HEK293T (cell line): ENCODE measurements around the gene SLC29A1.

Experiments
- CTCF ChIA-PET: fragments of 350-600 bp; formaldehyde crosslinking; extraction: SDS; loops from one replicate; lab custom pipeline; 2021; ENCODE audit warnings: antibody characterized with exemption, inconsistent platforms; lab: Yijun Ruan, JAX
- POLR2A ChIA-PET: fragments of 350-600 bp; formaldehyde crosslinking; extraction: SDS; loops from one replicate; lab custom pipeline; 2020; ENCODE audit warnings: antibody characterized with exemption, inconsistent platforms; lab: Yijun Ruan, JAX
- DNase-seq: peaks from one replicate; pipeline ENCODE4 v3.0.0; 2012; ENCODE audit warnings: mixed read lengths; ENCODE audit errors: extremely low spot score
- ARNT ChIP-seq: fragments of 450-650 bp; IDR thresholded peaks from 2 replicates; pipeline ENCODE4 v1.6.1; 2017; ENCODE audit warnings: mild to moderate bottlenecking
- BHLHE40 ChIP-seq: fragments of 450-650 bp; IDR thresholded peaks from 2 replicates; pipeline ENCODE4 v1.6.1; 2016; ENCODE audit warnings: mild to moderate bottlenecking, moderate library complexity, borderline replicate concordance
- CTBP1 ChIP-seq: fragments of 450-650 bp; IDR thresholded peaks from 2 replicates; pipeline ENCODE4 v1.6.1; 2016; ENCODE audit warnings: borderline replicate concordance
- ELF4 ChIP-seq: fragments of 450-650 bp; IDR thresholded peaks from 2 replicates; pipeline ENCODE4 v1.6.1; 2017; ENCODE audit warnings: antibody characterized with exemption
- FOXA1 ChIP-seq: fragments of 450-650 bp; IDR thresholded peaks from 2 replicates; pipeline ENCODE4 v1.6.1; 2016; ENCODE audit warnings: mild to moderate bottlenecking
- FOXK2 ChIP-seq: fragments of 450-650 bp; IDR thresholded peaks from 2 replicates; pipeline ENCODE4 v1.6.1; 2016; ENCODE audit warnings: mild to moderate bottlenecking
- FOXM1 ChIP-seq: fragments of 450-650 bp; IDR thresholded peaks from 2 replicates; pipeline ENCODE4 v1.6.1; 2017; ENCODE audit warnings: mild to moderate bottlenecking, borderline replicate concordance
- HDGF ChIP-seq: fragments of 450-650 bp; IDR thresholded peaks from 2 replicates; pipeline ENCODE4 v1.6.1; 2017; ENCODE audit warnings: antibody characterized with exemption, borderline replicate concordance
- L3MBTL2 ChIP-seq: fragments of 450-650 bp; conservative IDR thresholded peaks from 2 replicates; pipeline ENCODE4 v1.6.1; 2016; ENCODE audit warnings: mild to moderate bottlenecking
- LEF1 ChIP-seq: fragments of 450-650 bp; IDR thresholded peaks from 2 replicates; pipeline ENCODE4 v1.6.1; 2017; ENCODE audit warnings: mild to moderate bottlenecking, borderline replicate concordance
- NFRKB ChIP-seq: fragments of 450-650 bp; IDR thresholded peaks from 2 replicates; pipeline ENCODE4 v1.6.1; 2016; ENCODE audit warnings: mild to moderate bottlenecking, moderate library complexity
- PKNOX1 ChIP-seq: fragments of 450-650 bp; IDR thresholded peaks from 2 replicates; pipeline ENCODE4 v1.6.1; 2016
- SP1 ChIP-seq: fragments of 450-650 bp; IDR thresholded peaks from 2 replicates; pipeline ENCODE4 v1.6.1; 2017
- SUZ12 ChIP-seq: fragments of 450-650 bp; IDR thresholded peaks from 2 replicates; pipeline ENCODE4 v1.6.1; 2016; ENCODE audit warnings: mild to moderate bottlenecking
- TARDBP ChIP-seq: fragments of 450-650 bp; IDR thresholded peaks from 2 replicates; pipeline ENCODE4 v1.6.1; 2016
- ZNF384 ChIP-seq: fragments of 450-650 bp; IDR thresholded peaks from 2 replicates; pipeline ENCODE4 v1.6.1; 2016

Gene SLC29A1

GRCh38 chr6:44224029-44224964 is 902 bp downstream of the SLC29A1 start:
- DNase-seq: no peak
- CTCF ChIA-PET: interaction anchor here (0.6 to 2.6 kb wide), 7 partner anchors 11 to 55 kb away, joined by 3 to 14 read pairs (median 3); no protein-coding TSS in a partner anchor
- TF ChIP-seq L3MBTL2: 0 out of 2 replicates have a peak, but pooled peaks have one; percentile 0
- no peak for TF ChIP-seq BHLHE40
- TF ChIP-seq HDGF: no peak
- POLR2A ChIA-PET: interaction anchor here (0.7 to 8.0 kb wide), 7 partner anchors 11 to 46 kb away, joined by 3 to 65 read pairs (median 5); partner anchors contain the start of genes HSP90AB1, SLC35B2 and TMEM151B

GRCh38 chr6:44224965-44225305 is 1.5 kb downstream of the SLC29A1 start:
- ChIA-PET POLR2A (interaction anchor here (0.7 to 8.0 kb wide), 6 partner anchors 10 to 45 kb away, joined by 3 to 65 read pairs (median 5); partner anchors contain the start of genes HSP90AB1, SLC35B2 and TMEM151B), CTCF (interaction anchor here (0.6 to 2.6 kb wide), 4 partner anchors 10 to 54 kb away, joined by 3 to 14 read pairs (median 6); no protein-coding TSS in a partner anchor)
- no peak for DNase-seq
- no peak for TF ChIP-seq ELF4
- no peak for TF ChIP-seq PKNOX1
- TF ChIP-seq FOXM1: no peak

GRCh38 chr6:44225579-44226325 is 2.4 kb downstream of the SLC29A1 start:
- POLR2A ChIA-PET: interaction anchor here (1.1 to 8.0 kb wide), 2 partner anchors 9 to 21 kb away, joined by 3 to 65 read pairs; partner anchors contain the start of gene HSP90AB1
- TF ChIP-seq FOXK2 (no peak), FOXM1 (no peak), SP1 (no peak), ZNF384 (no peak), NFRKB (no peak), PKNOX1 (no peak), ELF4 (no peak), FOXA1 (no peak), SUZ12 (no peak), L3MBTL2 (no peak)
- DNase-seq: no peak
- CTCF ChIA-PET: interaction anchor here (0.9 to 2.6 kb wide), 3 partner anchors 9 to 101 kb away, joined by 3 to 14 read pairs (median 6); no protein-coding TSS in a partner anchor

- no peak for TF ChIP-seq NFRKB
- no peak for TF ChIP-seq ELF4
- no peak for TF ChIP-seq FOXK2
- no peak for TF ChIP-seq L3MBTL2
- no peak for TF ChIP-seq TARDBP
- TF ChIP-seq PKNOX1: no peak
- TF ChIP-seq SUZ12: no peak
- TF ChIP-seq LEF1: no peak
- no peak for TF ChIP-seq BHLHE40
- TF ChIP-seq HDGF: no peak
- no peak for TF ChIP-seq FOXA1
- TF ChIP-seq FOXM1: no peak
- TF ChIP-seq ZNF384: no peak
- no peak for TF ChIP-seq CTBP1
- TF ChIP-seq ARNT: no peak
- TF ChIP-seq SP1: no peak
- DNase-seq: no peak
- POLR2A ChIA-PET: interaction anchor here (1.6 to 8.0 kb wide), 2 partner anchors 11 to 20 kb away, joined by 4 to 65 read pairs; partner anchors contain the start of gene HSP90AB1
- CTCF ChIA-PET: interaction anchor here (1.2 to 1.8 kb wide), 2 partner anchors 9 to 30 kb away, joined by 3 to 6 read pairs; partner anchors contain the start of gene SLC35B2
Observed at GRCh38 chr6:44226368-44227147, 3.2 kb downstream of the SLC29A1 start.

GRCh38 chr6:44227148-44227793 is 3.9 kb downstream of the SLC29A1 start:
- no peak for DNase-seq
- no peak for TF ChIP-seq ARNT
- no peak for TF ChIP-seq ZNF384
- POLR2A ChIA-PET: interaction anchor here (1.6 to 8.0 kb wide), 2 partner anchors 10 to 19 kb away, joined by 4 to 65 read pairs; partner anchors contain the start of gene HSP90AB1
- CTCF ChIA-PET: interaction anchor here (1.2 to 1.8 kb wide), 2 partner anchors 9 to 30 kb away, joined by 3 to 6 read pairs; partner anchors contain the start of gene SLC35B2
